Neuronal stem cell (in vitro differentiated cells): Measurements from ENCODE around the gene NTRK2.

Source experiments
- DNase-seq: peaks from one replicate; pipeline ENCODE4 v3.0.0-alpha.2; 2013; ENCODE audit warnings: low spot score
- H2AFZ ChIP-seq: one replicate; pipeline ENCODE4 v1.6.1; 2013; ENCODE audit warnings: mild to moderate bottlenecking, low read length, inconsistent platforms
- H2AK5ac ChIP-seq: 2 replicates; pipeline ENCODE4 v1.6.1; 2013; ENCODE audit warnings: low read depth, mild to moderate bottlenecking, inconsistent platforms, low read length, moderate library complexity, mixed read lengths
- H2BK120ac ChIP-seq: 2 replicates; pipeline ENCODE4 v1.6.1; 2013; ENCODE audit warnings: low read depth, mild to moderate bottlenecking, inconsistent platforms, low read length, moderate library complexity, mixed read lengths
- H2BK12ac ChIP-seq: one replicate; pipeline ENCODE4 v1.6.1; 2013; ENCODE audit warnings: low read length, inconsistent platforms
- H2BK15ac ChIP-seq: 2 replicates; pipeline ENCODE4 v1.6.1; 2013; ENCODE audit warnings: mild to moderate bottlenecking, low read length, inconsistent platforms, mixed read lengths
- H2BK5ac ChIP-seq: one replicate; pipeline ENCODE4 v1.6.1; 2013; ENCODE audit warnings: inconsistent platforms, mild to moderate bottlenecking, low read length, moderate library complexity
- H3K14ac ChIP-seq: one replicate; pipeline ENCODE4 v1.6.1; 2013; ENCODE audit warnings: low read length, inconsistent platforms
- H3K18ac ChIP-seq: 2 replicates; pipeline ENCODE4 v1.6.1; 2013; ENCODE audit warnings: low read length, inconsistent platforms
- H3K23ac ChIP-seq: 2 replicates; pipeline ENCODE4 v1.6.1; 2013; ENCODE audit warnings: low read depth, mild to moderate bottlenecking, mixed read lengths, low read length, inconsistent platforms; ENCODE audit not compliant: poor library complexity
- H3K27ac ChIP-seq: replicated peaks from 3 replicates; pipeline ENCODE4 v1.5.1; 2013; ENCODE audit warnings: low read length, inconsistent platforms
- H3K27me3 ChIP-seq, 3 experiments: 2 replicates each; pipeline ENCODE4 v1.6.1; 2013; ENCODE audit warnings: low read length in 3 of 3, mild to moderate bottlenecking in 2 of 3, inconsistent platforms in 1 of 3, low read depth in 1 of 3, mixed read lengths in 1 of 3, moderate library complexity in 1 of 3; ENCODE audit not compliant: control insufficient read depth in 3 of 3, insufficient read depth in 3 of 3
- H3K36me3 ChIP-seq, 2 donors: replicated peaks in 1 of 2; 2 replicates each; pipeline ENCODE4 v1.6.1; 2013; ENCODE audit warnings: low read length in 2 of 2; ENCODE audit not compliant: control insufficient read depth in 2 of 2, insufficient read depth in 2 of 2
- H3K4ac ChIP-seq: 2 replicates; pipeline ENCODE4 v1.6.1; 2013; ENCODE audit warnings: inconsistent platforms, mild to moderate bottlenecking, low read length, moderate library complexity
- H3K4me1 ChIP-seq, 2 donors: 1 replicate in 1 of 2; 2 replicates in 1 of 2; pipeline ENCODE4 v1.6.1; 2013; ENCODE audit warnings: low read length in 2 of 2, low read depth in 1 of 2; ENCODE audit not compliant: control insufficient read depth in 2 of 2, insufficient read depth in 1 of 2
- H3K4me2 ChIP-seq: one replicate; pipeline ENCODE4 v1.6.1; 2013; ENCODE audit warnings: mild to moderate bottlenecking, low read length, inconsistent platforms; ENCODE audit not compliant: insufficient read depth, poor library complexity, severe bottlenecking
- H3K4me3 ChIP-seq, 2 donors: 2 replicates each; pipeline ENCODE4 v1.5.1; 2013; ENCODE audit warnings: low read length in 2 of 2, mild to moderate bottlenecking in 2 of 2, inconsistent platforms in 1 of 2, moderate library complexity in 1 of 2
- H3K79me1 ChIP-seq: one replicate; pipeline ENCODE4 v1.6.1; 2013; ENCODE audit warnings: low read depth, mild to moderate bottlenecking, inconsistent platforms, low read length, moderate library complexity
- H3K9ac ChIP-seq: one replicate; pipeline ENCODE4 v1.6.1; 2013; ENCODE audit warnings: mild to moderate bottlenecking, low read depth, low read length, inconsistent platforms; ENCODE audit not compliant: poor library complexity
- H3K9me3 ChIP-seq, 2 donors: replicated peaks in 1 of 2; 2 replicates each; pipeline versions ENCODE3 to v1.6.1; 2013; ENCODE audit warnings: low read length in 2 of 2, mild to moderate bottlenecking in 2 of 2, inconsistent platforms in 1 of 2, low read depth in 1 of 2, mixed read lengths in 1 of 2, moderate library complexity in 1 of 2; ENCODE audit not compliant: control insufficient read depth in 2 of 2, insufficient read depth in 1 of 2
- H4K8ac ChIP-seq: one replicate; pipeline ENCODE4 v1.6.1; 2013; ENCODE audit warnings: low read depth, mild to moderate bottlenecking, inconsistent platforms, low read length, moderate library complexity
- H4K91ac ChIP-seq: one replicate; pipeline ENCODE4 v1.6.1; 2013; ENCODE audit warnings: low read length, low read depth, mild to moderate bottlenecking, inconsistent platforms; ENCODE audit not compliant: poor library complexity
- WGBS, 2 donors: extraction: QIAGEN DNeasy Blood & Tissue Kit; methylation state at CpG; one replicate each; pipeline ENCODE4 v1.1.7; 2013; ENCODE audit warnings: missing lambda C conversion rate in 2 of 2, mixed read lengths in 1 of 2; ENCODE audit not compliant: insufficient read length in 2 of 2, insufficient replicate concordance in 1 of 2; ENCODE audit errors: extremely low coverage in 2 of 2; 5-methylcytosine and 5-hydroxymethylcytosine counted together

The NTRK2 gene

GRCh38 chr9:85024374-85024773 lies 354.8 kb downstream of the NTRK2 start:
- Histone ChIP-seq H3K23ac (no peak overlapping the region), H3K36me3 (no peaks in the 10 kb centered on the region), H2AFZ (no peak overlapping the region), H3K4me1 (peaks cover 0 to 12% of the 10 kb centered on the region in 2 donors), H3K9me3 (peaks cover 0 to 3% of the 10 kb centered on the region in 2 donors), H3K9ac (no peak overlapping the region), H2BK5ac (no peak overlapping the region), H3K18ac (no peak overlapping the region), H3K79me1 (no peaks in the 10 kb centered on the region), H3K4ac (no peak overlapping the region), H4K8ac (no peak overlapping the region), H3K14ac (no peak overlapping the region), H3K4me3 (no peak overlapping the region), H3K4me2 (no peak overlapping the region), H2AK5ac (no peak overlapping the region), H3K27me3 (no peaks in the 10 kb centered on the region), H2BK120ac (no peak overlapping the region), H3K27ac (no peak overlapping the region), H4K91ac (no peak overlapping the region), H2BK12ac (no peak overlapping the region), H2BK15ac (no peak overlapping the region)
- WGBS, 2 donors = no CpG with 5 or more reads among the region's 3 CpGs
- DNase-seq = no peak

- H2BK15ac ChIP-seq = no peak overlapping the region
- no peak overlapping the region for H3K4me3 ChIP-seq
- no peak overlapping the region for H2AK5ac ChIP-seq
- no peak overlapping the region for H4K8ac ChIP-seq
- H3K9me3 ChIP-seq = peaks cover 0 to 3% of the 10 kb centered on the region in 2 donors
- H3K36me3 ChIP-seq = no peaks in the 10 kb centered on the region
- H3K27ac ChIP-seq = no peak overlapping the region
- no peaks in the 10 kb centered on the region for H3K27me3 ChIP-seq
- peaks cover 0 to 12% of the 10 kb centered on the region in 2 donors for H3K4me1 ChIP-seq
- H3K9ac ChIP-seq = no peak overlapping the region
- H3K18ac ChIP-seq = no peak overlapping the region
- H3K79me1 ChIP-seq = no peaks in the 10 kb centered on the region
- no peak overlapping the region for H2BK120ac ChIP-seq
- no peak overlapping the region for H4K91ac ChIP-seq
- no peak for DNase-seq
- H3K4ac ChIP-seq = no peak overlapping the region
- WGBS, 2 donors = no CpG with 5 or more reads among the region's 1 CpG
- no peak overlapping the region for H2BK12ac ChIP-seq
- H3K4me2 ChIP-seq = no peak overlapping the region
- no peak overlapping the region for H2AFZ ChIP-seq
- no peak overlapping the region for H3K23ac ChIP-seq
- no peak overlapping the region for H2BK5ac ChIP-seq
- no peak overlapping the region for H3K14ac ChIP-seq
Measured at GRCh38 chr9:85025638-85026037, 356.1 kb downstream of the NTRK2 start.

- no peaks in the 10 kb centered on the region for H3K36me3 ChIP-seq
- no peak overlapping the region for H2BK120ac ChIP-seq
- WGBS, 2 donors = no CpG with 5 or more reads among the region's 3 CpGs
- H3K9me3 ChIP-seq = peaks cover 0 to 3% of the 10 kb centered on the region in 2 donors
- no peak overlapping the region for H3K23ac ChIP-seq
- H4K91ac ChIP-seq = no peak overlapping the region
- no peak for DNase-seq
- H3K4me1 ChIP-seq = peaks cover 0 to 12% of the 10 kb centered on the region in 2 donors
- H2AK5ac ChIP-seq = no peak overlapping the region
- H4K8ac ChIP-seq = no peak overlapping the region
- H3K9ac ChIP-seq = no peak overlapping the region
- no peak overlapping the region for H3K14ac ChIP-seq
- H3K4ac ChIP-seq = no peak overlapping the region
- H3K4me2 ChIP-seq = no peak overlapping the region
- no peak overlapping the region for H2BK15ac ChIP-seq
- no peak overlapping the region for H3K4me3 ChIP-seq
- H3K27me3 ChIP-seq = no peaks in the 10 kb centered on the region
- no peak overlapping the region for H3K18ac ChIP-seq
- no peak overlapping the region for H2AFZ ChIP-seq
- no peak overlapping the region for H2BK12ac ChIP-seq
- no peak overlapping the region for H2BK5ac ChIP-seq
- H3K79me1 ChIP-seq = no peaks in the 10 kb centered on the region
- no peak overlapping the region for H3K27ac ChIP-seq
Measured at GRCh38 chr9:85027870-85028269, 358.3 kb downstream of the NTRK2 start.

- no CpG with 5 or more reads among the region's 1 CpG for WGBS, 2 donors
- no peak overlapping the region for H3K9ac ChIP-seq
- no peak overlapping the region for H4K91ac ChIP-seq
- H3K4me2 ChIP-seq = no peak overlapping the region
- no peak overlapping the region for H4K8ac ChIP-seq
- H3K36me3 ChIP-seq = no peaks in the 10 kb centered on the region
- peaks cover 0 to 7% of the 10 kb centered on the region in 2 donors for H3K4me1 ChIP-seq
- no peak overlapping the region for H3K14ac ChIP-seq
- no peak overlapping the region for H3K4me3 ChIP-seq
- H2AFZ ChIP-seq = no peak overlapping the region
- no peak for DNase-seq
- no peak overlapping the region for H3K27ac ChIP-seq
- no peaks in the 10 kb centered on the region for H3K27me3 ChIP-seq
- H3K23ac ChIP-seq = no peak overlapping the region
- H2BK120ac ChIP-seq = no peak overlapping the region
- no peak overlapping the region for H2AK5ac ChIP-seq
- no peak overlapping the region for H3K18ac ChIP-seq
- H2BK5ac ChIP-seq = no peak overlapping the region
- H3K4ac ChIP-seq = no peak overlapping the region
- H2BK12ac ChIP-seq = no peak overlapping the region
- peaks cover 0 to 7% of the 10 kb centered on the region in 2 donors for H3K9me3 ChIP-seq
- H2BK15ac ChIP-seq = no peak overlapping the region
- H3K79me1 ChIP-seq = no peaks in the 10 kb centered on the region
Measured at GRCh38 chr9:85030316-85030715, 360.8 kb downstream of the NTRK2 start.
